Measurements from ENCODE around the gene TLDC2.

GRCh38 chr20:36917240-36917639, 41.3 kb downstream of the TLDC2 start:
- TF ChIP-seq GATA2 (IDR thresholded peaks at IDR 0.05; ENCODE audit: low read depth, low read length) (no peak), GATA3 (IDR thresholded peaks at IDR 0.05; ENCODE audit: low read depth, low read length) (no peak)
